HEK293 (cell line): ENCODE data around the gene NAE1.
"Not testable (repeated sequence)": the region's sequence is repeated elsewhere in the genome, so short reads cannot be mapped to it uniquely, and the experiment has no call there.

Experiments
- CTCF ChIA-PET: fragments of 350-600 bp; formaldehyde crosslinking; extraction: SDS; loops from one replicate; lab custom pipeline; 2021; ENCODE audit warnings: antibody characterized with exemption; lab: Yijun Ruan, JAX
- POLR2A ChIA-PET: fragments of 300-600 bp; formaldehyde crosslinking; extraction: SDS; loops from one replicate; lab custom pipeline; 2020; ENCODE audit warnings: antibody characterized with exemption, inconsistent platforms; lab: Yijun Ruan, JAX
- H3K27ac ChIP-seq: fragments of 200-500 bp; sonication (Bioruptor generic); 2 replicates; pipeline ENCODE4 v1.5.1; 2014; ENCODE audit warnings: low read depth, low read length, control low read depth, inconsistent platforms; ENCODE audit errors: extremely low read depth
- H3K36me3 ChIP-seq, 2 experiments: fragments of 200-500 bp in 1 of 2; sonication (Bioruptor generic) in 1 of 2; 1 replicate in 1 of 2; 2 replicates in 1 of 2; pipeline ENCODE4 v1.5.1; 2014 to 2017; ENCODE audit warnings: inconsistent platforms in 2 of 2, low read length in 2 of 2; ENCODE audit not compliant: control insufficient read depth in 2 of 2, insufficient read depth in 1 of 2
- H3K4me1 ChIP-seq: fragments of 200-500 bp; sonication (Bioruptor generic); 2 replicates; pipeline ENCODE4 v1.5.1; 2014; ENCODE audit warnings: mild to moderate bottlenecking, low read length, inconsistent platforms; ENCODE audit not compliant: control insufficient read depth, insufficient read depth
- H3K4me3 ChIP-seq: 2 replicates; pipeline ENCODE4 v1.5.1; 2011; ENCODE audit warnings: low read depth, mild to moderate bottlenecking, control low read depth, low read length, moderate library complexity
- H3K9me3 ChIP-seq: fragments of 200-500 bp; sonication (Bioruptor generic); 2 replicates; pipeline ENCODE4 v1.5.1; 2014; ENCODE audit warnings: low read depth, low read length, inconsistent platforms; ENCODE audit not compliant: control insufficient read depth, insufficient read depth
- HOXA7 ChIP-seq: sonication (generic); formaldehyde crosslinking; IDR thresholded peaks from 2 replicates; pipeline ENCODE4 v1.8.1; 2022; ENCODE audit warnings: missing genetic modification reagents, borderline replicate concordance
- REPIN1 ChIP-seq: fragments of 450-650 bp; formaldehyde crosslinking; IDR thresholded peaks from 2 replicates; pipeline ENCODE4 v1.5.1; 2017; ENCODE audit warnings: missing biosample characterization, missing genetic modification characterization, low read depth
- SP3 ChIP-seq: fragments of 450-650 bp; formaldehyde crosslinking; IDR thresholded peaks from 2 replicates; pipeline ENCODE4 v1.5.1; 2016; ENCODE audit warnings: missing biosample characterization, missing genetic modification characterization
- ZBTB10 ChIP-seq: fragments of 450-650 bp; formaldehyde crosslinking; IDR thresholded peaks from 2 replicates; pipeline ENCODE4 v1.5.1; 2016; ENCODE audit warnings: missing biosample characterization, missing genetic modification characterization
- ZBTB44 ChIP-seq: fragments of 450-650 bp; IDR thresholded peaks from 2 replicates; pipeline ENCODE4 v1.5.1; 2018; ENCODE audit warnings: missing biosample characterization, mild to moderate bottlenecking, missing genetic modification characterization
- ZNF146 ChIP-seq: fragments of 450-650 bp; formaldehyde crosslinking; IDR thresholded peaks from 2 replicates; pipeline ENCODE4 v1.5.1; 2016; ENCODE audit warnings: missing biosample characterization, missing genetic modification characterization
- ZNF184 ChIP-seq: fragments of 450-650 bp; IDR thresholded peaks from 2 replicates; pipeline ENCODE4 v1.5.1; 2018; ENCODE audit warnings: missing biosample characterization, mild to moderate bottlenecking, missing genetic modification characterization
- ZNF518A ChIP-seq: fragments of 450-650 bp; formaldehyde crosslinking; conservative IDR thresholded peaks from 2 replicates; pipeline ENCODE4 v1.5.1; 2016; ENCODE audit warnings: low read depth, missing biosample characterization, missing genetic modification characterization
- ZNF585B ChIP-seq: fragments of 450-650 bp; formaldehyde crosslinking; IDR thresholded peaks from 2 replicates; pipeline ENCODE4 v1.5.1; 2016; ENCODE audit warnings: missing biosample characterization, missing genetic modification characterization
- ZNF624 ChIP-seq: fragments of 450-650 bp; formaldehyde crosslinking; IDR thresholded peaks from 2 replicates; pipeline ENCODE4 v1.5.1; 2017; ENCODE audit warnings: missing biosample characterization, missing genetic modification characterization
- ZNF626 ChIP-seq: fragments of 450-650 bp; sonication (Bioruptor Pico); formaldehyde crosslinking; IDR thresholded peaks from 2 replicates; pipeline ENCODE4 v1.5.1; 2018; ENCODE audit warnings: missing biosample characterization, missing genetic modification characterization, inconsistent platforms
- ZNF747 ChIP-seq: fragments of 450-650 bp; formaldehyde crosslinking; IDR thresholded peaks from 2 replicates; pipeline ENCODE4 v1.5.1; 2016; ENCODE audit warnings: missing biosample characterization, missing genetic modification characterization
- ZNF768 ChIP-seq: fragments of 450-650 bp; formaldehyde crosslinking; IDR thresholded peaks from 2 replicates; pipeline ENCODE4 v1.5.1; 2018; ENCODE audit warnings: missing biosample characterization, mild to moderate bottlenecking, missing genetic modification characterization
- TF ChIP-seq, protein P1 (sequence below): fragments of 450-650 bp; formaldehyde crosslinking; IDR thresholded peaks from 2 replicates; pipeline ENCODE4 v1.5.1; 2017; ENCODE audit warnings: missing biosample characterization, missing genetic modification characterization

The NAE1 gene

GRCh38 chr16:66798161-66798560 lies 32.6 kb downstream of the NAE1 start:
- TF ChIP-seq ZNF624 (tag by site-specific recombination) = no peak
- no peak for TF ChIP-seq ZNF585B (tag by site-specific recombination)
- TF ChIP-seq ZNF146 (tag by site-specific recombination) = no peak
- no peak for TF ChIP-seq ZBTB10 (tag by site-specific recombination)
- TF ChIP-seq ZBTB44 (tag by site-specific recombination) = no peak
- TF ChIP-seq ZNF518A = no peak
- no peak for TF ChIP-seq ZNF768
- TF ChIP-seq, protein P1, sequence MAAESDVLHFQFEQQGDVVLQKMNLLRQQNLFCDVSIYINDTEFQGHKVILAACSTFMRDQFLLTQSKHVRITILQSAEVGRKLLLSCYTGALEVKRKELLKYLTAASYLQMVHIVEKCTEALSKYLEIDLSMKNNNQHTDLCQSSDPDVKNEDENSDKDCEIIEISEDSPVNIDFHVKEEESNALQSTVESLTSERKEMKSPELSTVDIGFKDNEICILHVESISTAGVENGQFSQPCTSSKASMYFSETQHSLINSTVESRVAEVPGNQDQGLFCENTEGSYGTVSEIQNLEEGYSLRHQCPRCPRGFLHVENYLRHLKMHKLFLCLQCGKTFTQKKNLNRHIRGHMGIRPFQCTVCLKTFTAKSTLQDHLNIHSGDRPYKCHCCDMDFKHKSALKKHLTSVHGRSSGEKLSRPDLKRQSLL (tag by site-specific recombination) = no peak
- no peak for TF ChIP-seq HOXA7 (CRISPR knock-in tag)
- TF ChIP-seq REPIN1 (tag by site-specific recombination) = no peak
- TF ChIP-seq ZNF747 (tag by site-specific recombination) = no peak
- TF ChIP-seq ZNF184 = no peak
- no peak for TF ChIP-seq SP3 (tag by site-specific recombination)
- no peak for TF ChIP-seq ZNF626 (tag by site-specific recombination)
- Histone ChIP-seq H3K4me1 (no peaks in the 10 kb centered on the region), H3K27ac (no peak overlapping the region), H3K4me3 (no peak overlapping the region), H3K9me3 (no peaks in the 10 kb centered on the region), H3K36me3 (peaks cover 0 to 20% of the 10 kb centered on the region in 2 experiments; a peak in 2 of 3 replicates)
- POLR2A ChIA-PET = no interaction called here
- CTCF ChIA-PET = no interaction called here

DNA sequence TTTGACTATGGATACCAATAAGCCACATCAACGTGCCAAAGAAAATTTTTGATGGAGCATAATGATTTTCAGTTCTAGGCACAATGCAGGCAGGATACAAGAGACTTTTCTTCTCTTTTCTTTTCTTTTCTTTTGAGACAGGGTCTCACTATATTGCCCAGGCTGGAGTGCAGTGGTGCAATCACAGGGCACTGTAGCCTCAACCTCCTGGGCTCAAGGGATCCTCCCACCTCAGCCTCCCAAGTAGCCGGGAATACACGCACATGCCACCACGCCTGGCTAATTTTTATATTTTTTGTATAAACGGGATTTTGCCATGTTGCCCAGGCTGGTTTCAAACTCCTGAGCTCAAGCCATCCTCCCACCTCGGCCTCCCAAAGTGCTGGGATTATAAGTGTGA lies 36.8 kb downstream of the NAE1 start:
- CTCF ChIA-PET = interaction anchor here (0.6 kb wide), 1 partner anchor 603 kb away, joined by 3 read pairs; no protein-coding TSS in a partner anchor
- H3K9me3 ChIP-seq, H3K36me3 ChIP-seq, H3K27ac ChIP-seq, H3K4me1 ChIP-seq, POLR2A ChIA-PET, H3K4me3 ChIP-seq: not testable (repeated sequence)
